Measurements from ENCODE around the gene ADAT2. TPM values are rescaled to one million over a fixed set of nuclear protein-coding genes. Genes with fewer than 3 reads are reported as not detected.

ADAT2 gene
- total and polyA plus RNA-seq, 2 donors (not counting 1 experiment from before 2014, with no cell fraction given): 13.6 to 16.0 TPM

DNA sequence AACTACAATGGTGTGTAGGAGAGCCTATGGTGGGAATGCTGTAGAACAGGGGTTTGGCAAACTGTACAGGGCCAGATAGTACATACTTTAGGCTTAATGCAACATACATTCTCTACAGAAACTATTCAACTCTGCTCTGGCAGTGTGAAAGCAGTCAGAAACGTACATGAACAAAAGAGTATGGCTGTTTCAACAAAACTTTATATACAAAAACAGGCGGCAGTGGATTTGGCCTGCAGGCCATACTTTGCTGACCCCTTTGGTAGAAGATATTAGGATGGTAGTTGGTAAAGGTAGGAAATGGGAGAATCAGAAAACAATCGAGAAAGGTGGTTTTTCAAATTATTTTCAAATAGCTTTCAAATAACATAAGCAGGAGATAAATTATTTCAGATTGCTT lies 36.3 kb upstream of the ADAT2 start:
- H3K4me3 ChIP-seq (ENCODE audit: control extremely low read depth in 1 of 5, extremely low read depth in 1 of 5, insufficient read depth in 1 of 5, low read depth in 2 of 5, low read length in 4 of 5): no peak overlapping the region
- no peaks in the 10 kb centered on the region for H3K4me1 ChIP-seq (ENCODE audit: control insufficient read depth in 2 of 2, insufficient read depth in 2 of 2, low read length in 2 of 2)
- H4K20me1 ChIP-seq (ENCODE audit: control insufficient read depth, insufficient read depth, low read length, poor library complexity, severe bottlenecking): no peaks in the 10 kb centered on the region
- intact Hi-C loops (cut with micrococcal nuclease): no loop called here
- no peaks in the 10 kb centered on the region for H3K9me3 Mint-ChIP-seq (ENCODE audit: insufficient read depth)
- ChIA-PET POLR2A (no interaction called here), CTCF (no interaction called here)
- H3K27ac Mint-ChIP-seq: no peak overlapping the region
- H3K4me2 ChIP-seq (replicated peaks; ENCODE audit: low read depth, low read length, poor library complexity, severe bottlenecking): no peak overlapping the region
- H3K27me3 Mint-ChIP-seq: no peaks in the 10 kb centered on the region
- no peaks in the 10 kb centered on the region for H3K9me3 ChIP-seq (ENCODE audit: control extremely low read depth in 1 of 3, control insufficient read depth in 2 of 3, insufficient read depth in 1 of 3, low read length in 2 of 3)
- DNase-seq (no peak), ATAC-seq (ENCODE audit: low read depth) (no peak)
- H3K27ac ChIP-seq (ENCODE audit: low read length in 2 of 2): no peak overlapping the region
- H3K9ac ChIP-seq (ENCODE audit: low read length): no peak overlapping the region
- WGBS (ENCODE audit: insufficient coverage): no CpG with 5 or more reads among the region's 3 CpGs
- no peak for TF ChIP-seq EZH2 (IDR thresholded peaks at IDR 0.05; ENCODE audit: borderline replicate concordance, insufficient read depth, low read depth, low read length, poor library complexity, severe bottlenecking)
- TF ChIP-seq, protein P1, sequence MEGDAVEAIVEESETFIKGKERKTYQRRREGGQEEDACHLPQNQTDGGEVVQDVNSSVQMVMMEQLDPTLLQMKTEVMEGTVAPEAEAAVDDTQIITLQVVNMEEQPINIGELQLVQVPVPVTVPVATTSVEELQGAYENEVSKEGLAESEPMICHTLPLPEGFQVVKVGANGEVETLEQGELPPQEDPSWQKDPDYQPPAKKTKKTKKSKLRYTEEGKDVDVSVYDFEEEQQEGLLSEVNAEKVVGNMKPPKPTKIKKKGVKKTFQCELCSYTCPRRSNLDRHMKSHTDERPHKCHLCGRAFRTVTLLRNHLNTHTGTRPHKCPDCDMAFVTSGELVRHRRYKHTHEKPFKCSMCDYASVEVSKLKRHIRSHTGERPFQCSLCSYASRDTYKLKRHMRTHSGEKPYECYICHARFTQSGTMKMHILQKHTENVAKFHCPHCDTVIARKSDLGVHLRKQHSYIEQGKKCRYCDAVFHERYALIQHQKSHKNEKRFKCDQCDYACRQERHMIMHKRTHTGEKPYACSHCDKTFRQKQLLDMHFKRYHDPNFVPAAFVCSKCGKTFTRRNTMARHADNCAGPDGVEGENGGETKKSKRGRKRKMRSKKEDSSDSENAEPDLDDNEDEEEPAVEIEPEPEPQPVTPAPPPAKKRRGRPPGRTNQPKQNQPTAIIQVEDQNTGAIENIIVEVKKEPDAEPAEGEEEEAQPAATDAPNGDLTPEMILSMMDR (IDR thresholded peaks at IDR 0.05): no peak
- H3K79me2 ChIP-seq (ENCODE audit: control insufficient read depth, insufficient read depth, low read length): no peaks in the 10 kb centered on the region
- no peaks in the 10 kb centered on the region for H3K27me3 ChIP-seq (replicated peaks in 1 of 4; ENCODE audit: control extremely low read depth in 1 of 4, control insufficient read depth in 3 of 4, insufficient read depth in 4 of 4, low read length in 3 of 4)
- H3K4me3 Mint-ChIP-seq: no peak overlapping the region
- H3K4me1 Mint-ChIP-seq: no peaks in the 10 kb centered on the region
- H2AFZ ChIP-seq (ENCODE audit: insufficient read depth, low read depth, low read length, poor library complexity, severe bottlenecking): no peak overlapping the region
- peaks cover 0 to 5% of the 10 kb centered on the region in 2 experiments for H3K36me3 ChIP-seq (replicated peaks in 1 of 2; ENCODE audit: control extremely low read depth in 1 of 2, control insufficient read depth in 1 of 2, extremely low read depth in 1 of 2, insufficient read depth in 2 of 2, low read length in 1 of 2)

DNA sequence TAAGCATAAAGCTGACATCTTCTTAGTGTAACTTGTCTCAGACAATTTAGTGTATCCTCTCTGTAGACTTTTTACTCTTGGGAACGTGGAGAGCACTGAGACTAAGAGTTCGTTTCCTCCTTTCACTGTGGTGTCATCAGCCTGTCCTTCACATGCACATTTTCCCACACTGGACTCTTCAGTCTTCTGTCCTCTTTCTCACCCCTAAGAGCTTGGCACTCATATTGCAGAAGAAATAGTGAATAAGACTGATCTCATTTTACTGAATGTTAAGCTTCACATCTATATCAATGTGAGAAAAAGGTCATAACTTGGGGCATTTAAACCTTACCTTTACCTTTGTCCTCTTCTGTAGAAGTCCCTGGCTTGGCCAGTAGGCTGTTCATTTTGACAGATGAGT lies 35.5 kb upstream of the ADAT2 start:
- no peaks in the 10 kb centered on the region for H3K9me3 Mint-ChIP-seq (ENCODE audit: insufficient read depth)
- H3K79me2 ChIP-seq (ENCODE audit: control insufficient read depth, insufficient read depth, low read length): no peaks in the 10 kb centered on the region
- intact Hi-C loops (cut with micrococcal nuclease): no loop called here
- no peaks in the 10 kb centered on the region for H3K27me3 ChIP-seq (replicated peaks in 1 of 4; ENCODE audit: control extremely low read depth in 1 of 4, control insufficient read depth in 3 of 4, insufficient read depth in 4 of 4, low read length in 3 of 4)
- no peak overlapping the region for H3K27ac Mint-ChIP-seq
- no peaks in the 10 kb centered on the region for H3K27me3 Mint-ChIP-seq
- H3K4me2 ChIP-seq (replicated peaks; ENCODE audit: low read depth, low read length, poor library complexity, severe bottlenecking): no peak overlapping the region
- ATAC-seq (ENCODE audit: low read depth): no peak
- DNase-seq: no peak
- no peak overlapping the region for H3K9ac ChIP-seq (ENCODE audit: low read length)
- CTCF ChIA-PET: no interaction called here
- H3K27ac ChIP-seq (ENCODE audit: low read length in 2 of 2): no peak overlapping the region
- H4K20me1 ChIP-seq (ENCODE audit: control insufficient read depth, insufficient read depth, low read length, poor library complexity, severe bottlenecking): no peaks in the 10 kb centered on the region
- H3K36me3 ChIP-seq (replicated peaks in 1 of 2; ENCODE audit: control extremely low read depth in 1 of 2, control insufficient read depth in 1 of 2, extremely low read depth in 1 of 2, insufficient read depth in 2 of 2, low read length in 1 of 2): peaks cover 0 to 5% of the 10 kb centered on the region in 2 experiments
- H3K4me1 Mint-ChIP-seq: no peaks in the 10 kb centered on the region
- no CpG with 5 or more reads among the region's 2 CpGs for whole genome bisulfite sequencing (ENCODE audit: insufficient coverage)
- H2AFZ ChIP-seq (ENCODE audit: insufficient read depth, low read depth, low read length, poor library complexity, severe bottlenecking): no peak overlapping the region
- POLR2A ChIA-PET: no interaction called here
- no peaks in the 10 kb centered on the region for H3K9me3 ChIP-seq (ENCODE audit: control extremely low read depth in 1 of 3, control insufficient read depth in 2 of 3, insufficient read depth in 1 of 3, low read length in 2 of 3)
- H3K4me3 Mint-ChIP-seq: no peak overlapping the region
- H3K4me3 ChIP-seq (ENCODE audit: control extremely low read depth in 1 of 5, extremely low read depth in 1 of 5, insufficient read depth in 1 of 5, low read depth in 2 of 5, low read length in 4 of 5): no peak overlapping the region
- no peaks in the 10 kb centered on the region for H3K4me1 ChIP-seq (ENCODE audit: control insufficient read depth in 2 of 2, insufficient read depth in 2 of 2, low read length in 2 of 2)
- no peak for TF ChIP-seq EZH2 (IDR thresholded peaks at IDR 0.05; ENCODE audit: borderline replicate concordance, insufficient read depth, low read depth, low read length, poor library complexity, severe bottlenecking)
- TF ChIP-seq, protein P1 (IDR thresholded peaks at IDR 0.05): no peak

Measured in B cell (primary cell).